ENCODE results near the gene EIF2B2. TPM values are rescaled to one million over a fixed set of nuclear protein-coding genes. Genes with fewer than 3 reads are reported as not detected.

EIF2B2 gene
- polyA plus RNA-seq, 1 of the 3 experiments (the other 2 are of a cell fraction) = 125 TPM

- TF ChIP-seq POLR2AphosphoS5 (IDR thresholded peaks at IDR 0.05; ENCODE audit: low read depth, low read length) (no peak), USF2 (IDR thresholded peaks at IDR 0.05; ENCODE audit: borderline replicate concordance, low read depth, low read length) (no peak), TEAD4 (IDR thresholded peaks at IDR 0.05; ENCODE audit: borderline replicate concordance, insufficient read depth) (no peak), SMC3 (IDR thresholded peaks at IDR 0.05; ENCODE audit: low read depth, low read length) (no peak), NRF1 (IDR thresholded peaks at IDR 0.05; ENCODE audit: low read depth, low read length) (no peak), NFIC (IDR thresholded peaks at IDR 0.05; ENCODE audit: borderline replicate concordance) (peak; percentile 66), JUND (IDR thresholded peaks at IDR 0.05) (peak; percentile 52), CHD2 (IDR thresholded peaks at IDR 0.05; ENCODE audit: low read length, partially characterized antibody) (no peak), GATA2 (CRISPR knock-in tag; IDR thresholded peaks at IDR 0.05) (no peak), PBX3 (IDR thresholded peaks at IDR 0.05) (peak; percentile 4; the same call in 1 of the 2 replicates), MEF2A (IDR thresholded peaks at IDR 0.05; ENCODE audit: borderline replicate concordance, low read depth) (no peak), TCF12 (IDR thresholded peaks at IDR 0.05) (peak; percentile 30; the same call in 1 of the 2 replicates), RFX5 (IDR thresholded peaks at IDR 0.05; ENCODE audit: low read length) (no peak)
Observed at GRCh38 chr14:75044322-75044721, 41.6 kb downstream of the EIF2B2 start (continued).

- DNase-seq = peak; percentile 28
- H3K4me1 ChIP-seq (ENCODE audit: control insufficient read depth in 1 of 2, insufficient read depth in 2 of 2, low read depth in 1 of 2, low read length in 1 of 2) = peaks cover 24 to 27% of the 10 kb centered on the region in 2 experiments; a peak in 3 of 4 replicates
Observed at GRCh38 chr14:75044752-75045151, 42.0 kb downstream of the EIF2B2 start.

More at GRCh38 chr14:75044752-75045151, 42.0 kb downstream of the EIF2B2 start:
- peak overlapping the region in 1 of 2 experiments; percentile 20; a peak in 1 of 4 replicates for H3K4me3 ChIP-seq (ENCODE audit: low read depth in 2 of 2, low read length in 1 of 2)
- H4K20me1 ChIP-seq (ENCODE audit: insufficient read depth) = no peaks in the 10 kb centered on the region
- TF ChIP-seq GATA2 (CRISPR knock-in tag; IDR thresholded peaks at IDR 0.05) (peak; percentile 60), RCOR1 (IDR thresholded peaks at IDR 0.05; ENCODE audit: low read length) (no peak), FOSL2 (IDR thresholded peaks at IDR 0.05; ENCODE audit: borderline replicate concordance, low read depth) (no peak), EP300 (IDR thresholded peaks at IDR 0.05; ENCODE audit: borderline replicate concordance in 1 of 2, low read depth in 1 of 2, low read length in 1 of 2) (no peak), PBX3 (IDR thresholded peaks at IDR 0.05) (no peak; the same call in 1 of the 2 replicates)
- no peaks in the 10 kb centered on the region for H3K27me3 ChIP-seq (ENCODE audit: insufficient read depth)
- no peaks in the 10 kb centered on the region for H3K36me3 ChIP-seq (replicated peaks in 1 of 2; ENCODE audit: control insufficient read depth in 1 of 2, insufficient read depth in 2 of 2, low read length in 1 of 2)
- no peak overlapping the region; the same call in 1 of the 2 replicates for H3K9ac ChIP-seq
- no peaks in the 10 kb centered on the region for H3K9me3 ChIP-seq
- 65% methylated on average over 8 of the region's 8 CpGs for WGBS (ENCODE audit: low lambda C conversion rate)
- peak overlapping the region; percentile 8; the same call in 1 of the 2 replicates for H3K4me2 ChIP-seq
- no peaks in the 10 kb centered on the region for H3K9me2 ChIP-seq
- CTCF ChIA-PET = interaction anchor here (0.6 to 3.4 kb wide), 8 partner anchors 10 to 99 kb away, joined by 3 to 12 read pairs (median 4); no protein-coding TSS in a partner anchor
- H2AFZ ChIP-seq (ENCODE audit: low read depth) = no peak overlapping the region
- H3K27ac ChIP-seq (ENCODE audit: low read depth in 2 of 2, low read length in 1 of 2) = peak overlapping the region; percentile 7 to 58; a peak in 3 of 4 replicates
- POLR2A ChIA-PET = no interaction called here
- peaks cover 6% of the 10 kb centered on the region; the same call in 1 of the 2 replicates for H3K79me2 ChIP-seq (ENCODE audit: insufficient read depth)
- peaks cover 21% of the 10 kb centered on the region for H3F3A ChIP-seq (replicated peaks; ENCODE audit: insufficient read depth)

Data from SK-N-SH (cell line).